Activated gamma-delta T cell (primary cell): ENCODE data around the gene INMT.

ENCODE experiments used
- DNase-seq: peaks from one replicate; lab custom pipeline; 2025; lab: John Stamatoyannopoulos, UW

INMT gene

GRCh38 chr7:30752979-30753378 lies 1.0 kb downstream of the INMT start:
- DNase-seq: no peak

- DNase-seq: no peak
These were observed 2.5 kb downstream of the INMT start for GRCh38 chr7:30754315-30754877.

GRCh38 chr7:30755384-30756154 lies 3.6 kb downstream of the INMT start:
- DNase-seq: no peak

GRCh38 chr7:30757342-30757692 lies 5.4 kb downstream of the INMT start:
- no peak for DNase-seq

- no peak for DNase-seq
These were observed 8.7 kb downstream of the INMT start for GRCh38 chr7:30760514-30761213.

- DNase-seq: no peak
These were observed 9.6 kb downstream of the INMT start for GRCh38 chr7:30761214-30762156.

GRCh38 chr7:30764030-30764975 lies 12.4 kb downstream of the INMT start:
- no peak for DNase-seq

GRCh38 chr7:30765408-30765807 lies 13.5 kb downstream of the INMT start:
- DNase-seq: no peak

- no peak for DNase-seq
These were observed 18.9 kb downstream of the INMT start for GRCh38 chr7:30770845-30771173.

- peak; percentile 43 for DNase-seq
These were observed 19.4 kb downstream of the INMT start, which contains the start of gene MINDY4 for GRCh38 chr7:30771174-30771879. Gene MINDY4, plus strand, starts transcription at chr7:30771417. Its CDS starts 77 bp downstream, at chr7:30771494.

- DNase-seq: no peak
These were observed 20.0 kb downstream of the INMT start for GRCh38 chr7:30771880-30772425.

- no peak for DNase-seq
These were observed 21.0 kb downstream of the INMT start for GRCh38 chr7:30772984-30773383.

- DNase-seq: no peak
These were observed 24.1 kb downstream of the INMT start for GRCh38 chr7:30775992-30776391.

- no peak for DNase-seq
These were observed 25.0 kb downstream of the INMT start for GRCh38 chr7:30776971-30777370.

- DNase-seq: no peak
These were observed 26.5 kb downstream of the INMT start for GRCh38 chr7:30778255-30779025.

GRCh38 chr7:30779574-30779973 lies 27.6 kb downstream of the INMT start:
- no peak for DNase-seq

GRCh38 chr7:30780941-30781340 lies 29.0 kb downstream of the INMT start:
- no peak for DNase-seq

- DNase-seq: no peak
These were observed 30.8 kb downstream of the INMT start for GRCh38 chr7:30782690-30783089.

GRCh38 chr7:30785786-30786185 lies 33.9 kb downstream of the INMT start:
- no peak for DNase-seq
